ENCODE results near the gene METTL1. TPM values are rescaled to one million over a fixed set of nuclear protein-coding genes. Genes with fewer than 3 reads are reported as not detected.

Gene METTL1
- total RNA-seq, 2 donors from 2014 or later: 1.5 to 8.5 TPM

Small RNA genes within 50 kb of the gene (microRNA-seq; reads per million reads assigned to microRNA genes)
- gene MIR6759 (ENCODE audit: borderline number of aligned reads in 2 of 2, borderline replicate concordance in 1 of 2): 0 reads per million in 2 donors

Other genes starting within 250 kb of the METTL1 start
- 10 to 100 TPM; 12.5 to 14.4 TPM for gene MBD6, start 249.3 kb downstream of the METTL1 start, total RNA-seq
- 100 to 1,000 TPM; 109 to 114 TPM for gene DCTN2, start 224.9 kb downstream of the METTL1 start, total RNA-seq
- gene KIF5A, start 222.1 kb downstream of the METTL1 start, total RNA-seq: under 1 TPM; 0.11 to 0.12 TPM
- gene PIP4K2C, start 180.9 kb downstream of the METTL1 start, total RNA-seq: 10 to 100 TPM; 22.1 to 25.2 TPM
- gene DTX3, start 167.3 kb downstream of the METTL1 start, total RNA-seq: 10 to 100 TPM; 22.3 to 32.5 TPM
- gene ARHGEF25, start 160.7 kb downstream of the METTL1 start, total RNA-seq: 10 to 100 TPM in 1 of 2 donors, 1 to 10 TPM in 1; 7.4 to 11.0 TPM
- gene B4GALNT1, start 138.9 kb downstream of the METTL1 start, total RNA-seq: 1 to 10 TPM; 3.5 to 4.4 TPM
- gene OS9, start 78.0 kb downstream of the METTL1 start, total RNA-seq: 100 to 1,000 TPM; 161 to 173 TPM
- 1 to 10 TPM in 1 of 2 donors, under 1 TPM in 1; 0.75 to 4.8 TPM for gene AGAP2, start 33.4 kb downstream of the METTL1 start, total RNA-seq
- 10 to 100 TPM; 50.3 to 59.6 TPM for gene TSPAN31, start 27.1 kb downstream of the METTL1 start, total RNA-seq
- gene CDK4, start 19.8 kb downstream of the METTL1 start, total RNA-seq: 10 to 100 TPM; 32.1 to 59.7 TPM
- gene MARCHF9, start 17.0 kb downstream of the METTL1 start, total RNA-seq: 10 to 100 TPM in 1 of 2 donors, 1 to 10 TPM in 1; 8.4 to 11.6 TPM
- gene CYP27B1, start 5.0 kb downstream of the METTL1 start, total RNA-seq: under 1 TPM; 0.28 to 0.33 TPM
- gene EEF1AKMT3, start 509 bp upstream of the METTL1 start, total RNA-seq: 1 to 10 TPM; 1.9 to 3.6 TPM
- 10 to 100 TPM; 20.0 to 23.2 TPM for gene TSFM, start 10.7 kb upstream of the METTL1 start, total RNA-seq
- 1 to 10 TPM; 1.3 to 2.6 TPM for gene AVIL, start 46.6 kb upstream of the METTL1 start, total RNA-seq
- gene CTDSP2, start 74.6 kb upstream of the METTL1 start, total RNA-seq: 100 to 1,000 TPM in 1 of 2 donors, 10 to 100 TPM in 1; 67.6 to 105 TPM
- gene ATP23, start 169.5 kb upstream of the METTL1 start, total RNA-seq: 1 to 10 TPM; 2.6 to 6.0 TPM